ENCODE results near the gene MRPS27.

GRCh38 chr5:72326306-72326649, 6.2 kb upstream of the MRPS27 start:
- TF ChIP-seq POLR2A (IDR thresholded peaks at IDR 0.05; ENCODE audit: low read depth, low read length) (no peak), POLR2AphosphoS5 (IDR thresholded peaks at IDR 0.05; ENCODE audit: low read depth, low read length) (no peak), SPI1 (IDR thresholded peaks at IDR 0.05; ENCODE audit: low read depth, low read length) (no peak), TAF1 (IDR thresholded peaks at IDR 0.05; ENCODE audit: low read depth, low read length) (no peak), POU2F2 (IDR thresholded peaks at IDR 0.05; ENCODE audit: low read depth, low read length) (no peak), PAX5 (IDR thresholded peaks at IDR 0.05; ENCODE audit: insufficient read depth, low read length, severe bottlenecking) (no peak)

Data from GM12891 (cell line).